Stimulated activated CD8-positive, alpha-beta memory T cell treated with anti-CD3 and anti-CD28 coated beads, Interleukin-15, amount 100 ng/mL, for 4 hours (primary cell): ENCODE measurements around the gene VIL1.

Source experiments
- DNase-seq, 2 donors: peaks; one replicate each; pipeline ENCODE4 v3.0.0-alpha.2; 2020; ENCODE audit warnings: low read depth in 2 of 2

Gene VIL1

DNA sequence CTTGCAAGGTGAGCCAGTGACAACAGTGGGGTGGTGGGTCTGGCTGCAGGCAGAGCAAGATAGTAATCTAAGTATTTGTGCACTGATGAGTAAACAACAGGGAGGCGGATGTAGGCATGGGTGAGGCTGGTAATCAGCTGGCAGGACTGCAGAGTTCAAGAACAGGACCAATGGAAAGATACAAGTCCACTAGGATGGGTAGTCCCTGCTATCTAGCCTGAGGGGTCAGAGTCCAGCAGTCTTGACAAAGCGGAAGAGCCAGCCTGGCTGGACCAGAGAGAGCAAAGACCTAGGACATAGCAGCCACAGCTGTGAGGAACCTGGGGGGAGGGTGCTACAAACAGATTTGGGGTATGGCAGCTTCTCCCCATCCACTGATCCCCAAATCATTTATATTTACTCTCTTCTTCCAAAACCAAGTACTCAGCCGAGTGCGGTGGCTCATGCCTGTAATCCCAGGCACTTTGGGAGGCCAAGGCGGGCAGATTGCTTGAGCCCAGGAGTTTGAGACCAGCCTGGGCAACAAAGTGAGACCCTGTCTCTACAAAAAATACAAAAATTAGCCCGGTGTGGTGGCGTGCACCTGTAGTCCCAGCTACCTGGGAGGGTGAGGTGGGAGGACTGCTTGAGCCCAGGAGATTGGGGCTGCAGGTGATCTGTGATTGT lies 25.9 kb downstream of the VIL1 start:
- no peak for DNase-seq

DNA sequence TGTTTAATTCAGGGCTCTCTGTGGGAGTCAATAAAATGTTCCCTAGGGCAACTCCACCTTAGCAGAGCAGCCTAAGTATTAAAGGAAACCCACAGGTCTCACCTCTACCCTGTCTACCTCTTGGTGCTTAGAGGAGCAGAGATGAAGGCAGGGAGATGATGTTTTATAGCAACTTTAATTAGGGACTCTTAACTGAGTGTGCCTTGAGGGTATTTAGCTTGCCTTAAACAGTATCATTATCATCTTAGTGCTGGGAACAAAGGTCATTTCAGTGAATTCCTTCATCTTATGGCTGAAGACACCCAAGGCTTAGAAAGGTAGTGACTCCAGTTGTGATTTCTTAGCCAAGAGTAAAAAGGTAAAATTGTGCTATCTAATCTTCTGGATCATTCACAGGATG lies 26.7 kb downstream of the VIL1 start:
- no peak for DNase-seq

DNA sequence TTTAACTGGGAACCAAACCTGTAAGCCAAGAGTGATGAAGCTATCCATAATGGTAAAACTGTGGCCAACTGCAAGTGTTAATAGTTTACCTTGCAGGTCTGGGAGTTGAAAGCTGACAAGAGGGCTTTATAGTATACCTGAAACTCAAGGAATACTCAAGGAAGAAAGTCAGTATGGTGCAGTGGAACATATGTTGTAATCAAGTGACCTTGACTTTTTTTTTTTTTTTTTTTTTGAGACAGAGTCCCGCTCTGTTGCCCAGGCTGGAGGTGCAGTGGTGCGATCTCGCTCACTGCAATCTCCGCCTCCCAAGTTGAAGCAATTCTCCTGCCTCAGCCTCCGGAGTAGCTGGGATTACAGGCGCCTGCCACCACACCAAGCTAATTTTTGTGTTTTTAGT lies 27.6 kb downstream of the VIL1 start:
- DNase-seq: no peak

DNA sequence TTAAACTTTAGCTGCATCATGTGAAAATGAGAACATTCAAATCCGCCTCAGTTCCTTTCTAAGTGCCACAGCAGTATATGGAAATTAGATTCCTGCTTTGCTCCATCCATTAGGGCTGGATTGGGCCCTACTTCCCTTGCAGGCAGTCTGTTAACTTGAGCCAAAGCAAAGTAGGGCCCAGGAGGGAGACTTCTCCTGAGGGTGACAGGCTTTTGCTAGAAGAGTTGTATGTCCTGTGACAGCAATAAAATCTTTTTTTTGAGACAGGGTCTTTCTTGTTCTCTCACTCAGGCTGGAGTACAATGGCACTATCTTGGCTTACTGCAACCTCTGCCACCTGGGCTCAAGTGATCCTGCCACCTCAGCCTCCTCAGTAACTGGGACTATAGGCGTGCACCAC lies 28.1 kb downstream of the VIL1 start:
- no peak for DNase-seq

DNA sequence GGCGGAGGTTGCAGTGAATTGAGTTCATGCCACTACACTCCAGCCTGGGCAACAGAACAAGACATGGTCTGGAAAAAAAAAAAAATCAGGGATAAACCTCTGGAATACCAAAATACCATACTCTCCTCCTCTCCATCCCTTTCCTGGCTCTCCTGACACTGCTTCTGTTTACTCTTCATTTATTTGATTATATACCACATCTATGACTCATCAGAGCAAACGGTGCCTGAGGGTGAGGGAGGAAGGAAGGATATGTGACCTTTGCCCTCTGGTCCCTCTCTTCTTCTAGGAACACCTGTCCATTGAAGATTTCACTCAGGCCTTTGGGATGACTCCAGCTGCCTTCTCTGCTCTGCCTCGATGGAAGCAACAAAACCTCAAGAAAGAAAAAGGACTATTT lies 30.0 kb downstream of the VIL1 start:
- DNase-seq: no peak

DNA sequence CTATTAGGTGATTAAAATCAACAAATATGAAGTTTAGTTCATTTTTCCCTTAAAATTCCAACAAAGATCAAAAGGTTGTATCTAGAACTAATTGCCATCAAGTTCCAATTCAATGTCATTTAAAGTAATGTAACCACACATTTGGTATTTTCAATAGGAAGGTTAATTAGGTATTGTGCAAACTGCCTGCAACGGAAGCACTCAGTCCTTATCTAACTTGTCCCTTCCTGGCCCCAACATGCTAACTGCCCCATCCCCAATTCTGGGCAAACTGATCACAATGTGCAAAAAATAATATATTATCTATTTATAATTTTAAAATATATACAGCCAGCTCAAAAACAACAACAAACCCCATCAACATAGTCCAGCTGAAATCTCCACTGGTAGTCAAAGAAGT lies 33.2 kb downstream of the VIL1 start:
- no peak for DNase-seq

DNA sequence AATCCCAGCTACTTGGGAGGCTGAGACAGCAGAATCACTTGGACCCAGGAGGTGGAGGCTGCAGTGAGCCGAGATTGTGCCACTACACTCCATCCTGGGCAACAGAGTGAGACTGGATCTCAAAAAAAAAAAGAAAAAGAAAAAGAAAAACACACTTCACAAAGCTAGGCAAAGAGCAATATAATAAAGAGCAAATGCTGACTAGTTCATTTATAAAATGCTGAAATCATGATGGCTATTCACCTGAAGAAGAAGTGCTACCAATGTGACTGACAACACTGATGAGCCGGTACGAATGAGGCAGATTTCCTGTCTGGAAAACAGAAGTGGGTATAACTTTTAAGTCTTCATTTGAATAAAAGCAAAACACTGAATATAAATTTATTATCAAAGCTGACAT lies 37.9 kb downstream of the VIL1 start:
- no peak for DNase-seq

DNA sequence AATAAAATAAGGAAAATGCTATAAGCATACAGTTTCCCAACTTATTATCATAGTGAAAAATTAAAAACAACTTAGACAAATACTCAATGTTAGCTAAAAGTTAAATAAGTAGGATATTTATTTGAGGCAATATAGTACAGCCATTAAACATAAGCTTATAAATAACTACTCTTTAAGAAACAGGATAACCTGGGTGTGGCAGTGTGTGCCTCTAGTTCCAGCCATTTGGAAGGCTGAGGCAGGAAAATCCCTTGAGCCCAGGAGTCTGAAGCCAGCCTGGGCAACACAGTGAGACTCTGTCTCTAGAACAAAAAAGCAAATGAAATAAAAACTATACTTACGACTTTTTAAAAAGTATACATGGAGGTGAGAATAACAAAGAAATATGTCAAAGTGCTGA lies 39.7 kb downstream of the VIL1 start:
- no peak for DNase-seq

DNA sequence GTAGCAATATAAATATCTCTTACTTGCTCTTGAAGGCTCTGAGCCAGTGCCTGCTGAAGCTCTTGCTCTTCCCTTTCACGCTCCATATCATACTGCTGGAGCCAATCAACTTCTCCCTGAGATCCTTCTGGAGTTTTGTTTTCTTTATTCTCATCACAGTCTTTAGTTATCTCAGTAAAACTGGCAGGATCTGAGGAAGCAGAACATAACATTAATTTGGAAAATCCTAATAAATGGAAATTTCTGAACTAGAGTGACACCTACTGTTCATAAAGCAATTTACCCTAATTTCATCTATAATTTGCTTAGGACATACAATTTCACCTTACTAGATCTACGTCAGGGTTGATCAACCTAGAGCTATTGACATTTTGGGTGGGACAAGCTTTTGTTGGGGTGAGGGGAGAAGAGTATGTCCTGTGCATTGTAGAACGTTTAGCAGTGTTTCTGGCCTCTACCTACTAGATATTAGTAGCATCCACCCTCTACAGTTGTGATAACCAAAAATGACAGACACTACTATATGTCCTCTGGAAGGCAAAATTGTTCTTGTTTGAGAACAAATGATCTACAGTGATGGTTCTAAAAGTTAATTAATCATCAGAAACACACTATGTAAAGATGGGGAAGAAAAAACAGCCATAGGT lies 47.2 kb downstream of the VIL1 start:
- DNase-seq: no peak

DNA sequence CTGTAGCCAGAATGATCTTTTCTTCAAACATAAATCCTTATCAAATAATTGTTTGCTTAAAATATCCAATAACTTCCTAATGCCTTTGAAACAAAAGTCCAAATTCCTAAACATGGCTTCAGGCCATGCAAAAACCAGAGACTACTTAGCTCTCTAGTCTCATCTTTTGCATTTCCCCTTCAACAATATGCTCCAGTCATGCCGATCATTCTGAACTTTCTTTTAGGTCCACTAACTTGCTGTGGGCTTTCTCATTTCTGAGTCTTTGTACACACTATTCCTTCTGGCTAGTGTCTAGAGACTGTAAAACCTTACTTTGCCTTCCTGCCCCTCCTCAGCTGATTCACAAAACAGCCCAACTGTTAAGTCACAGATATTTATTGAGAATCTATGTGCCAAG lies 51.5 kb downstream of the VIL1 start:
- DNase-seq: no peak

DNA sequence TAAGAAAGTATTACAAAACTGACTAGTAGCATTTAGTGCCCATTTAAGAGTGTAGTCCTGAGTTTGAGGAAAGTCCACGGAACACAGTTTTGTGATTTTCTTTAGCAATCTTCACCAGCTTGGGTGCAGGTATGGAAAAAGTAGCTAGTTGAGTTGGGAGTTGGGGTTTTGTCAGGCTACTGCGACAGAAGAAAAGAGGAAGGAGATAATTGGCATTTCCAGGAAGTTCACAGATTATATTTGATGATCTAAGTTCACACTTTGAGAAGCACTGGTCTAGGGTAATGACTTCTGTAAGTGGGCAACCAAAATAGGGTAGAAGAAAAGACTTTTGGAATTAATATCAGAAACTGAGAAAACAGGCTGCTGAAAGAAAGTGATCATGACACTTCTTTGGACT lies 52.1 kb downstream of the VIL1 start:
- no peak for DNase-seq

DNA sequence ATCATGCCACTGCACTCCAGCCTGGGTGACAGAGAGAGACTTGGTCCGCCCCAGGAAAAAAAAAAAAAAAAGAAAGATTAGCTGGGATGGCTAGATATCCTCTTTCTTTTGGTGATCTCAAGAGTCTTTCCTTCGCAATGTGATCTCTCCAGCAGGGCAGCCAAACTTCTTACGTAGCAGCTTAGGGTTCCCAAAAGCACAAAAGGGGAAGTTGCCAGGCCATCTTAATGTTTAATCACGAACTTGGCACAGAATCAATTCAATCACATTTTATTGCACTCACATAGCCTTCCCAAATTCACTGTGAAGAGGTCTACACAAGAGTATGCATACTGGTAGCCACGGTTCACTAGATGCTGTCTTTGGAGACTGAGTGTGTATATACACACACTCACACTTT lies 53.1 kb downstream of the VIL1 start:
- DNase-seq: no peak

DNA sequence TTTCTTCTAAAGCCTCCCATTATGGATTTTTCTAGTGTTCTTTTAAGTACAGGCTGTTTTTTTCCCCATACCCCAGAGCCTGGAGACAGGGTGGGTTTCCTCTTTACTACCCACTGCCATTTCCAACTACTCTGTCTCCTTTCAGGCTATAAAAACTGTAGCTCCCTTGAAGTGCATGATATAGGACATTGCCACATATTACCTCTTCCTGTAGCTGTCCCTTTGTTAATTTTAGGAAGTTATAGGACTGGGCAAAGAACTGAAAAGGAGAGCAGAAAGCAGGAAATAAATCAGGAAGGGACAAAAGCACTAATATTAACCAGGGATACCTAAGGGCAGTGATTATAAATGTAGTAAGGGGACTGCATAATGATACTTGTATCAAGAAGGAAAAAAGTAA lies 54.1 kb downstream of the VIL1 start:
- no peak for DNase-seq

DNA sequence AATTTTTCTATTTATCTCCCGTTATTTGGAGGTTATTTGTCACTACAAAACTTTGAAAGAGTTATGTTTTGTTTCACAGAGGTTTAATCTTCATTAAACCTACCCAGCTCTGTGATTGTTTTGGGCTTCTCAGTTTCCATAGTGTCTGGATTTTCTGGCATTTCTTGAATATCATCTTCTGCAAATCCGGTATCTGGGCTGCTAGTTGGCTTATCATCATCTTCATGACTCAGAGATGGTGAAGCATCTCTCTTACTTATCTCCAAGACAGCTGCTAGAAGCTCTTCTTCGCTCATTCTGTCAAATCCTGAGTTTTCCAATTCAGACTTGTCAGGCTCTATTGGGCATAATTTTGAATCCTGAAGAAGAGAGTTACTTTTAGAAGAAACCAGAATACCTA lies 55.6 kb downstream of the VIL1 start:
- DNase-seq: no peak

DNA sequence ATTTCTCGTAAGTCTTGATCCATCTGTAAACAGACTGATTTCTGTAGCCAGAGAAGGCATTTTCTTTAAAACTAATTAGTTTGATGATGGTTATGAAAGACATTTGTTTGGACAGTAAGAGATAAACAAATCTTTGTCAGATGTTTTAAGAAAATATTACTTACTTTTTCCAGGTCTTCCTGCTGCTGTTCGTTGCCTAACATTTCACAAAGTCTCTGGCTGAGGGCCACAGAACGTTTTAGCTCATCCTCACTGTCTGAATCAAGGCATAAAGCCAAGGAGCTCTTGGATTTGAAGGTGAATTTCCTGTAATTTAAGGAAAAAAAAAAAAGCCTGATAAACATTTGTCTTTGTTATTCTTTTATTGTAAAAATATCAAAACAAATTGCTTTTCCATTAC lies 57.8 kb downstream of the VIL1 start:
- DNase-seq: no peak

DNA sequence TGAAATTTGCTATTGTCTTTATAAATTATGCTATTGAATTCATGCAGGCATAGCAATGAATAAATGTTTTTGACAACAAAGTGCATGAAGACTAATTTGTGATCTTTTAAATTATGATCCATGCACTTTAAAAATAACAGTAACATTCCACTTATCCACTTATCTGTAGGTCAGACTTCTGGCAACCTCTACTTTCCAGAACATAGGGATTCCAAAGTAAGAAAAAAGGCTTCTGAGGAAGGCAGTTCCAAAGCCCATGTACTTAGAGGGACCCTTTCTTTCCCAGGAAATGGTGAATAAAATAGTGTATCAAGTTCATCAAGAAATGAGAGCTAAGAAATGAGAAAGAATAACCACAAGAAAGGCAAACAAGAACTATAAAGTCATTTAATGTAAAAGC lies 58.3 kb downstream of the VIL1 start:
- no peak for DNase-seq

DNA sequence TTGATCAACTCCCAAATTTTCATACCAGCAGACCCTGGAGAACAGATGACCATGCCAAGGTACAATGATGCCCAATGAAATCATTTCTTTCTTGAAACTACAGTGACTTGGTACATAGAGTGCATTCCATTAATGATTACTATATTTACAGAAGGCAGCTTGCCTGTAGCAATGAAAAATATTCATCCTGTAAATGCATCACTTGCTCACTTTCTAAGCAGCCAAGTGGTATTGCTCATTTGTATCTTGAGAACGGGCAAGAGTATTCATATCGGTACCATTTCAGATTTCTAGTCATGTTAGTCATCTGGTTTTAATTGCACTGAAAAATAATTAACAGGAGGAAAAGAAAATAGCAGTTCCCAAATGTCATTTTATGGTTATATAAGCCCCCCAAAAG lies 59.6 kb downstream of the VIL1 start:
- DNase-seq: no peak

DNA sequence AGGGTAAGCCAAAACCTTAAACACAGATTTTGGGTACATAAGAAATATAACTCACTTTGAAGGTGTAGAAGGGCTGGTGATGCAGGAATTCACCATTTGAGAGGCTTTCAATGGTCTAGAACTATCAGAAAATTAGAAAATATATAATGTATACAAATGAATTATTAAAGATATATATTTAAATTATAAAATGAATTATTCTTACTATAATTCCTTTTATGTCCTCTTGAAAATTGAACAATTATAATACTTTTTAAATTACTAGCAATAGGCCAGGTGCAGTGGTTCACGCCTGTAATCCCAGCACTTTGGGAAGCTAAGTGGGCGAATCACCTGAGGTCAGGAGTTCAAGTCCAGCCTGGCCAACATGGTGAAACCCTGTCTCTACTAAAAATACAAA lies 60.7 kb downstream of the VIL1 start:
- DNase-seq: no peak

DNA sequence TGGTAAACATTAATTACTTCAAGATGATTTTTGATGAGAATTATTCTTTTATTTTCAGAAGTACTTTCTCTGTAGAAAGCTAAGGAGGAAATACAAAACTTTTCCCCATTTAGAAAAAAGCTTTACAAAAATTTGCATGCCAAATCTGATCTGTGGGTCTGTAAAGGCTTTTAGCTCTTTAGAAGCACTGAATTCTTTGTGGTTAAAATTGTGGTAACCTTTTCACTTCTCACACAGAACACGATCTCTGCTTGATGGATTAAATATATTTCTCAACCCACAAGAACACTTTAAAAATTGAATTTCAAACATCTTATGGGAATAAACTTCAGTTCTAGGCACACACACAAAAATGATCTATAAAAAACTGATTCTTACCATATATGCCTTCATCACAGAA lies 63.7 kb downstream of the VIL1 start:
- no peak for DNase-seq

DNA sequence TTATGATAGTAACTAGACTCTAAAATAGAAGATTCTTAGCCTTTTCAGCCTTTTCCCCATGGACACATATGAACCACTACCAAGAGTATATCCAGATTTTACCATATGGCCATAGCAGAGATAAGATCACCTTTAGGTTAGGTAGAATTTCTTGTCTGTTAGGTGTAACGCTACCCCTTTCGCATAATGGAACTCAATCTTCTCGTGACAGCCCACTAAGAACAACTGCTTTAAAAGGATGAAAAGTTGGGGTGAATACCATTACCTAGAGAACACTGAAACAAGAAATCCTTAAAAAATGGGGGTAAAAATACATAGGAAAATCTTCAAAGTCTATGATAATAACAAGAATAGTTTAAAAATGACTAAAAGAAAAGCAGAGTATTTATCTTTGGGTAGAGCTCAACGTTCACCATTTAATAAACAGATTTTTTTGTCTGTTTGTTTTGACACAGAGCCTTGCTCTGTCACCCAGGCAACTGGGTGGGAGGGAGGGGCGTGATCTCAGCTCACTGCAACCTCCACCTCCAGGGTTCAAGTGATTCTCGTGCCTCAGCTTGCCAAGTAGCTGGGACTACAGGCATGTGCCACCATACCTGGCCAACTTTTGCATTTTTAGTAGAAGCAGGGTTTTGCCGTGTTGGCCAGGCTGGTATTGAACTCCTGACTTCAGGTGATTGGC lies 67.2 kb downstream of the VIL1 start:
- DNase-seq: no peak

DNA sequence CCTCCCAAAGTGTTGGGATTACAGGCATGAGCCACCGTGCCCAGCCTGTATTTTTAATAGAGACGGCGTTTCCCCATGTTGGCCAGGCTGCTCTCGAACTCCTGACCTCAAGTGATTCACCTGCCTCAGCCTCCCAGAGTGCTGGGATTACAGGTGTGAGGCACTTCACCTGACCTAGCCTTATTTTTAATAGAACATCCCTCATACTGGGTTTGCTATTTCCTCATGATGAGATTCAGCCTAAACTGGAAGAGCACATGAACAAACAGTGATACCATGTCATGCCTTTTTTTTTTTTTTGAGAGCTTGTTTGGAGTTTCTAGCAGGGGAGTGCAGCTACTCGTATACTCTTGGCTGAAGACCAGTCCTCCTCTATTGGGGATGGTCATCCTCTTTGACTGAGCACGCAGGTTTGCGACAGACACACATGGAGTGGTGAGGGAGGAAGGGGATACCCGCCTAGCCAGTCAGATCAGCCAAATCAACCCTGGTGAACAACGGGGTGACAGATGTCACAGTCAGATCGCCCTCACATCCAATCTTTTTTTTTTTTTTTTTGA lies 81.7 kb downstream of the VIL1 start:
- DNase-seq: no peak

DNA sequence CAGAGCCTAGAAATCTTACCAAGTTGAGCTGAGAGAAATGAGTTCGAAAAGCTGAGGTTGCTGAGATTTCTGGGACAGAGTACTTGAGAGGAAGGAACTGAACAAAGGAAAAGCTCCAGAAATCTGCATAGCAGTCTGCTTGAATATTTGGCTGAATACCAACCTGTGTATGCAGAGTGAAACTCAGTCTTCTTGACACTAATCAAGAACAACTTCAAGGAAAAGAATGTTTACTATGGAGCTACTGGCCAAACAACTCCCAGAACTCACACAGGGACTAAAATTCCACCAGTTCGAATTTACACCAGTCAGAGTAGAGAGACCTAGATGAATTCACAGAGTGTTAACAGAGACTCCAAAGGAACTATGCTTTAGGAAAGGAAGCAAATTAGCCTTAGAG lies 82.7 kb downstream of the VIL1 start:
- DNase-seq: no peak
